Stimulated activated CD8-positive, alpha-beta memory T cell treated with anti-CD3 and anti-CD28 coated beads, Interleukin-4, amount 100 ng/mL, for 24 hours (primary cell): Measurements from ENCODE around the gene CARD10.

Source experiments
- DNase-seq: peaks from one replicate; pipeline ENCODE4 v3.0.0-alpha.2; 2020; ENCODE audit warnings: low read depth

The CARD10 gene

DNA sequence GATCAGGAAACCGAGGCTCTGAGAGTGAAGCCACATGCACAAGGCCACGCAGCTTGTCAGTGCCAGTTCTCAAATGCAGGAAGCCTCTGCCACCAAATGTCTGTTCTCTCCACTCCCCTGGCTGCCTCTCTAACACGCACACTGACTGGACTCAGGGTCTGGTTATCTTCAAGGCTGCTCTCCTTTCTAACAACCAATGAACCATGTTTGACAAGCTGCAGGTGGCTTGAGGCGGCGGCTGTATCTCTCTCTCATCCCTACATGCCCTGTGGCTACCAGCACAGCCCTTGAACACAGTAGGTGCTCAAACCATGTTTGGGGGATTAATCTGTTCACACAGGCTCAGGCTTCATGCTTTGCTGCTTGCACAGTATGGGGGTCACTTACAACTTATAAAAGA lies 56.8 kb downstream of the CARD10 start:
- DNase-seq: no peak

DNA sequence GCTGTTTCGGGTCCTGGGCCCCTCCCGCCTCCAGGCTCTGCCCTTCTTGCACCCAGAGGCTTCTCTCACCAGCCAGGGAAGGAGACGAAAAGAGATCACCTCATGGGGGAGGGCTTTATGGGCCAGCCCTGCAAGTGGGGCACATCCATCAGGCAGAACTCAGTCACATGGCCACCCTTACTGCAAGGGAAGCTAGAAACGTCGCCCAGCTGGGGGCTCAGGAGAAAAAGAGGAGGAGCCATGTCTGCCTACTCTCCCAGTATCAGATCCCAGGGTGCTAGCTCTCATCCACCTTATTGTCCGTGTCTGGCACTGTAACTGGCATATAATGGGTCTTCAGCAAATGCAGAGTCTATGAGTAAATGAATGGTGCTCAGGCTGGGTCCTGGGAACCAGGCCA lies 57.3 kb downstream of the CARD10 start:
- no peak for DNase-seq

GRCh38 chr22:37460684-37461083 lies 58.5 kb downstream of the CARD10 start:
- DNase-seq: no peak

- DNase-seq: no peak
These were observed 60.0 kb downstream of the CARD10 start for GRCh38 chr22:37459206-37459605.

DNA sequence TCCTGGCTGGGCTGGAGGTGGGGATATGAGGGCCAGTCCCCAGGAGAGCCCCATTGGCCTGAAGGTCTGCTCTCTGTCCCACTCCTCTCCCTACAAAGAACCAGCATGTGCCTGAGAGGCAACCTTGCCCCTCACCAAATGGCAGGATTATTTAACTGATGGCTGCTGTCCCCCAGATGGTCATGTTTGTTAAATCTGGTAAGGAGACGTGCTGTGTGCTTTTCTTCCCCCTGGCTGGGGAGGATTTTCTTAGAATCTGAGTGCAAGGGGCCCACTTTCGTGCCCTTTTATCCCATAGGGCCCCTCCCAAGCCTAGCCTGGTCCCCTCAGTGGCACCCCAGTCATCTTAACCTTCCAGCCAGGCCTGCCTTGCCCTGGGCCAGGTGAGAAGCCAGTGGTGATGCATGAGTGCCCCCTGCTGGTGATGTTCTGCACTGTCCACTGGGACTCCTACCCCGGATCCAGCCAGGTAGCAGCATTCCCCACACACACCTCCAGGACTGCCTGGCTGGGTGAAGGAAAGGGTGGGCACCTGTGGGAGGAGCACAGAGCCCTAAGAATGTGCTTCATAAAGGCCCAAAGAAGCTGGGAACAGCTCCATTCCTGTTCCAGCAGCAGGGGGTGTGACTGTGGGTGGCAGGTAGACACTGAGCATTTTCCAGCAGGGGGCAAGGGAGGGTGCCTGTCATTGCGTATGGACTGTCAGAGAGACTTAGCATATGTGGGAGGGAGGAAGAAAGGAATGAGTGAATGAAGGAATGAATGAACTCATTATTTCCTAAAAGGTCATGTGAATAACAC lies 61.9 kb downstream of the CARD10 start:
- DNase-seq: peak; percentile 72

DNA sequence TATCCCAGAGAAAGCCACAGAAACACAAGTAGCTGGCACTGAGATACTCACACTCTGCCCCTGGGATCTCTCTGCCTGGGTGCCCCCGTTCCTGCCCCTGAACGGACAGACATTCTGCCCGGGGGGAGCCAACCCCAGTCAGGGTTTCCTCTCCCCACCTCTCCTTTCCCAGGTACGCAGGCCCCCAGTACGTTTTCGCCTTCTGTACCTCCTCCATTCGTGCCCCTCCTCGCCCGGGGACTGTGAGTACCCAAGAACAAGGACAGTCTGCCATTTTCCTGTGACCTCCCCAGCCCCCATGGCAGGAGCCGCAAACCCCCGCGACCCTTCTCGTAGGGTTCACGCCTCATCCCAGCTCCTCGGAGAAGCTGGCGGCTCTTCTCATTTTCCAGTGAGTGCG lies 62.9 kb downstream of the CARD10 start:
- no peak for DNase-seq

DNA sequence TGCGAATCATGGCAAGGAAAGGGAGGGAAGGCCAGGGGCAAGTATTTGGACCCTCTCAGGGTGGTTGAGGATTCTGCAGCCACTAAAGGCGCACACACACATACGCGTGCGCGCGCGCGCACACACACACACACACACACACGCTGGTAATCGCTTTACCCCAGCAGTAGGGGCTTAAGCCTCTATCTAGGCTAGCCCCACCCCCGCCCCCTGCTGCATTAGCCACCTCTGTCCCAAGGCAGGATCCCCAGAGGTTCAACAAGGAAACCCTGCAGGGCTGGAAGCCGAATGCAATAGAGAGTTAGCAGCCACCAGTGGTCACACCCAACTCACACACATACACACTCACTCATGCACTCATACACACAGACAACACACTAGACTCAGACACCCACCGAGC lies 63.3 kb downstream of the CARD10 start:
- DNase-seq: no peak

DNA sequence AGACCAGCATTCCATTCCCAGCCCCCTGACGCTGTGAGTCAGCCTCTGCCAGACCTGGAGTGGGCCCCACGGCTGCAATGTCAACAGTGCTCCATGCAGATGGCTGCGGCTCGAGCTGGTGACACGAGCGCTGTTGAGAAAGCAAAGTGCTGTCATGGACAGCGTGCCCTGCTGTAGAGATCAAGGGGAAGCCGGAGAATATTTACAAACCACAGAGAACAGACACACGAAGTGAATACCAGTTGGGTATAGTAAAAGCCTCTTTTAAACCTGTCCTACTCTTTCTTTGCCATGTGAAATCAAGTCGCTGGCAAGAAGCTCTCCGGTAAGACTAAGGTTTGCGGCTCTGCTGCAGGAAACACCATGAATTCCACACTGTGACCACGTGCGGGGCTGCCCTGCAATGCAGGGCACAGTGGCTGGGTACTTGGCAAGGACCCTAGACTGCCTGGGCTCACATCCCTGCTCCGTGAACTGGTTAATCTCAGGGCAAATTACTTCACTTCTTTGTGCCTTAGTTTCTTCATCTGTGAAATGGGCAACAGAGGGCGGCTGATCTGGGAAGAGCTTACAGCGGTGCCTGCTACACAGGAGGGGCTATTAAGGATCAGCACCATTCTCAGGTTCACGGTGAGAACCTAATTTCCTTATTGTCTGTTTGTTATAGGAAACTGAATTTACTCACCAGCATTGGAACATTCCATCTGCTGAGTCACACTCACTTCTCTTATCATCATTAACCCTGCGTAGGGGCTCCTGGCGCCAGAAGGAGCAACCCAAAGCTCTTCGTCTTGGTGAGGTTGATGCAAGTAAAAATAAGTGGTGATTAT lies 64.1 kb downstream of the CARD10 start:
- DNase-seq: no peak

- DNase-seq: no peak
These were observed 65.5 kb downstream of the CARD10 start for GRCh38 chr22:37453696-37454095.

DNA sequence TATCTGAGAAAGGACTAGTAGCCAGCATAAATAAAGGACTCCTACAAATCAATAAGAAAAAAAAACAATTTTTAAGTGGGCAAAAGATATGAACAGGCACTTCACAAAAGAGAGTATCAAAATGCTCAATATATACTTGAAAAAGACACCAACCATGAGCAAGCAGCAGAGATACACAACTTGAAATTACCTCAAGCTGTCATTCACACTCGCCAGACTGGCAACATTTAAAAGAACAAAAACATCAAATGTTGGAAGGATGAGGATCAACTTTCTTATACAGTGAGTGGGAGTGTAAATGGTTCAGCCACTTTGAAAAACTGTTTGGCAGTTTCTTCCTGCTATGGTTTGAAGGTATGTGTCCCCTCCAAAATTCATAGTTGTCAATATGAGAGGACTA lies 68.0 kb downstream of the CARD10 start:
- DNase-seq: no peak

GRCh38 chr22:37449331-37450001 lies 69.7 kb downstream of the CARD10 start:
- no peak for DNase-seq

GRCh38 chr22:37448516-37449127 lies 70.6 kb downstream of the CARD10 start:
- DNase-seq: no peak

- DNase-seq: no peak
These were observed 73.7 kb downstream of the CARD10 start for GRCh38 chr22:37445501-37445900.

GRCh38 chr22:37443977-37444376 lies 75.2 kb downstream of the CARD10 start:
- no peak for DNase-seq

DNA sequence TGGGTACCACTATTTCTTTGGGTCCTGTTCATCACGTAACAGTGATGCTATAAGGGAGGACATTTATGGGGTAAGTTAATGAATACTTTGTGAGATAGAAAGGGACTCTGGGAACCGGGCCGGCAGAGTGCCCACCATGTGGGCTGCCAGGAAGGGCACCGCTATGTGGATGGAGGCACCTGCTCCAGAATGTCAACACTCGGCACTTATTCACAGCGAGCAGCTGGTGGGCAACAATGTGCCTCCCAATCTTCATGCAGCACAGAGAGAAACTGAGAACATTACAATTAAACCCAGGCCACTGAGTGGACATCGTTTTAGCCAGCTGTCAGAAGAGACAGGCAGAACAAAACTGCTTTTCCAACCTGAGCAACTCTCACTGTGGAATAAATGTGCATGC lies 76.1 kb downstream of the CARD10 start:
- no peak for DNase-seq

GRCh38 chr22:37442537-37442936 lies 76.7 kb downstream of the CARD10 start:
- no peak for DNase-seq

DNA sequence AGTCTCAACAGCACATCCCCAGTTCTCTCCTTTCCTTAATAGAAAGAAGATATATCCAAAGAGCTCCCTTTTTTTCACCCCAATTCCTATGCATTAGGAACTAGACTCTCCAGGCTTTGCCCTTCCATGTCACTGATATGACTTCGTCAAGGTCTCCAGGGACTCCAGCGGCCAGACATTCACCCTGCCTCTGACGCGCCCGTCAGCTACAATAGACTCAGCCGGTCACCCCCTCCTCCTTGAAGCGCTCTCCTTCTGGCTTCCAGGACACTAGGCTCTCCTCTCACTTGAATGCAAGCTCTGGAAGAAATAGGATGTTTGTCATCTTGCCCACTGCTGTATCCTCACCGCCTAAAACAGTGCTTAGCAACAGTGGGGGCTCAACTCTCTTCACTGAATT lies 77.1 kb downstream of the CARD10 start:
- DNase-seq: no peak

- no peak for DNase-seq
These were observed 78.3 kb downstream of the CARD10 start for GRCh38 chr22:37440875-37441274.
